ENCODE measurements around the gene HP. TPM values are rescaled to one million over a fixed set of nuclear protein-coding genes. Genes with fewer than 3 reads are reported as not detected.
A peak's percentile ranks its signal among the peaks of the same experiment; 100 is the strongest.

The HP gene
- total and polyA plus RNA-seq, 2 of the 13 experiments (the other 11 are each of a cell fraction or from before 2014, with no cell fraction given), result 387 to 524 TPM

DNA sequence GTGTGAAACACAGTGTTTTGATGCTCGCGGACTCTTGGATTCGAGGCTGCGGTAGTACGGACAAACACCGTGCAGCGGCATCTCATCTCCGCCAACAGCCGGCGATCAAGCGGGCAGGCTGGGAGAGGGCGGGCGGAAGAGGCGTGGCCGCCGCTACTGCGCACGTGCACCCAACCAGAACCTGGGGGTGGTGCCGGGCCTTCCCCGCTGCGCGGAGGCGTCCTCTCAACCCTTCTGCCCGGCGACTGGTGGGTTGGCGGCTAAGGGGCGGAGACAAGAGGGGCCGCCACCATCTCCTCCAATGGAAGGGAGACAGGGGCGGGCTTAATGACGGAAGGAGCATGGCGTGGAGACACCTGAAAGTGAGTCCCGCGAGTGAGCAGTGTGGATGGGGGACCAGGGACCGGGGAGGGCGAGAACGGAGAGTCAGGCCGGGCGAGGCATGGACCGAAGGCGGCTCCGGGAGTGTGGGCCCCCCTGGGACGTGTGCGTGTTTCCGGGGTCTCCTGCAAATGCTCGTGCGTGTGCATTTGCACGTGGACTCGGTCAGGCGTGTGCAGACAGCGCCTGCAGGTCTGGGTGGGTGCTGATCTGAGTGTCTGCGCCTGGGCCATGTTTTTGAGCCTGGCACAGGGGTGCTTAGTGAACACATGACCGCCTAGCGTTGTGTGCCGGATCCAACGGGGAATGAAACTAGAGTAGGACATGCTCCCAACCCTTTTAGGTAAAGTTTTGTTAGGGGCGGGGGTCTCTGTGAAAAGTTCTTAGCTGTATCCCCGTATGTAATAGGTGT lies 45.7 kb upstream of the HP start, which contains the start of gene DHODH:
Gene DHODH, plus strand, starts transcription at position 321 of the 793 bp plus-strand sequence. Its CDS starts 21 bp downstream, at position 342.
- ChIA-PET POLR2A (interaction anchor here (0.7 to 0.8 kb wide), 2 partner anchors 54 to 74 kb away, joined by 8 to 9 read pairs; partner anchors contain the start of gene HPR), CTCF (ENCODE audit: low intra/inter-chr PET ratio, low total read pairs) (no interaction called here)
- Histone ChIP-seq H4K20me1 (ENCODE audit: insufficient read depth, low read length) (no peaks in the 10 kb centered on the region), H2AFZ (ENCODE audit: low read length) (no peak within 1 kb of the TSS), H3K27ac (ENCODE audit: extremely low read length, insufficient read depth, low read length) (peak within 1 kb of the TSS; percentile 87), H3K9me3 (ENCODE audit: low read length) (no peaks in the 10 kb centered on the region), H3K79me2 (ENCODE audit: insufficient read depth, low read length) (peaks cover 4% of the 10 kb centered on the region), H3K36me3 (replicated peaks in 1 of 2; ENCODE audit: control insufficient read depth in 1 of 2, insufficient read depth in 2 of 2, low read length in 2 of 2) (peaks cover 2 to 4% of the 10 kb centered on the region in 2 experiments; a peak in 3 of 5 replicates), H3K27me3 (ENCODE audit: control insufficient read depth in 1 of 2, insufficient read depth in 2 of 2, low read length in 2 of 2) (no peaks in the 10 kb centered on the region; a peak in 1 of 5 replicates), H3K4me2 (ENCODE audit: low read depth, low read length) (peak within 1 kb of the TSS; percentile 97), H3K4me3 (replicated peaks in 1 of 3; ENCODE audit: insufficient read depth in 1 of 3, low read depth in 2 of 3, low read length in 3 of 3) (peak within 1 kb of the TSS; percentile 91 to 100 (median 97)), H3K9ac (ENCODE audit: insufficient read depth, low read depth, low read length) (peak within 1 kb of the TSS; percentile 96), H3K4me1 (ENCODE audit: insufficient read depth, low read length) (peaks cover 41% of the 10 kb centered on the region)
- intact Hi-C loops (cut with micrococcal nuclease; ENCODE audit: unreplicated experiment), result loop anchor here (1.0 to 2.0 kb wide), 4 partner anchors 58 to 113 kb away; partner anchors contain the start of genes DHX38, IST1 and TXNL4B
- in situ Hi-C loops (cut with HindIII; ENCODE audit: extremely low pct_ligation_motif_present, low pct_unique_long_range_greater_than_20kb), result no loop called here
- ATAC-seq, result peak; percentile 99
- peak; percentile 90 for FAIRE-seq
- 1% methylated on average over 36 of the region's 57 CpGs for WGBS (ENCODE audit: low lambda C conversion rate)
- TSS peak; percentile 86 for BruUV-seq (replicated peaks)
- peak; percentile 99 for DNase-seq (ENCODE audit: low spot score)
- TF ChIP-seq RXRB (CRISPR knock-in tag; IDR thresholded peaks at IDR 0.05; ENCODE audit: borderline replicate concordance) (peak; percentile 56; the same call in 1 of the 2 replicates), ZNF317 (CRISPR knock-in tag; IDR thresholded peaks at IDR 0.05) (no peak; the same call in 1 of the 2 replicates), IRF1 (CRISPR knock-in tag; IDR thresholded peaks at IDR 0.05; ENCODE audit: low read depth) (peak; percentile 72; the same call in 1 of the 2 replicates), SP4 (CRISPR knock-in tag; IDR thresholded peaks at IDR 0.05) (peak; percentile 99), BORCS8-MEF2B (CRISPR knock-in tag; IDR thresholded peaks at IDR 0.05) (peak; percentile 89; the same call in 1 of the 2 replicates), SP1 (IDR thresholded peaks at IDR 0.05) (peak; percentile 56; the same call in 1 of the 2 replicates), SP1 (CRISPR knock-in tag; IDR thresholded peaks at IDR 0.05) (peak; percentile 92), RNF2 (conservative IDR thresholded peaks at IDR 0.05; ENCODE audit: low read depth) (0 out of 2 replicates have a peak, but pooled peaks have one; percentile 32), ZNF646 (CRISPR knock-in tag; IDR thresholded peaks at IDR 0.05) (no peak), HOXD1 (CRISPR knock-in tag; IDR thresholded peaks at IDR 0.05) (no peak), TP53 (CRISPR knock-in tag; conservative IDR thresholded peaks at IDR 0.05) (no peak), KLF12 (CRISPR knock-in tag; IDR thresholded peaks at IDR 0.05; ENCODE audit: borderline replicate concordance) (no peak; the same call in 1 of the 2 replicates), ZMYM2 (CRISPR knock-in tag; IDR thresholded peaks at IDR 0.05) (no peak; the same call in 1 of the 2 replicates)
- TF ChIP-seq, protein P1, sequence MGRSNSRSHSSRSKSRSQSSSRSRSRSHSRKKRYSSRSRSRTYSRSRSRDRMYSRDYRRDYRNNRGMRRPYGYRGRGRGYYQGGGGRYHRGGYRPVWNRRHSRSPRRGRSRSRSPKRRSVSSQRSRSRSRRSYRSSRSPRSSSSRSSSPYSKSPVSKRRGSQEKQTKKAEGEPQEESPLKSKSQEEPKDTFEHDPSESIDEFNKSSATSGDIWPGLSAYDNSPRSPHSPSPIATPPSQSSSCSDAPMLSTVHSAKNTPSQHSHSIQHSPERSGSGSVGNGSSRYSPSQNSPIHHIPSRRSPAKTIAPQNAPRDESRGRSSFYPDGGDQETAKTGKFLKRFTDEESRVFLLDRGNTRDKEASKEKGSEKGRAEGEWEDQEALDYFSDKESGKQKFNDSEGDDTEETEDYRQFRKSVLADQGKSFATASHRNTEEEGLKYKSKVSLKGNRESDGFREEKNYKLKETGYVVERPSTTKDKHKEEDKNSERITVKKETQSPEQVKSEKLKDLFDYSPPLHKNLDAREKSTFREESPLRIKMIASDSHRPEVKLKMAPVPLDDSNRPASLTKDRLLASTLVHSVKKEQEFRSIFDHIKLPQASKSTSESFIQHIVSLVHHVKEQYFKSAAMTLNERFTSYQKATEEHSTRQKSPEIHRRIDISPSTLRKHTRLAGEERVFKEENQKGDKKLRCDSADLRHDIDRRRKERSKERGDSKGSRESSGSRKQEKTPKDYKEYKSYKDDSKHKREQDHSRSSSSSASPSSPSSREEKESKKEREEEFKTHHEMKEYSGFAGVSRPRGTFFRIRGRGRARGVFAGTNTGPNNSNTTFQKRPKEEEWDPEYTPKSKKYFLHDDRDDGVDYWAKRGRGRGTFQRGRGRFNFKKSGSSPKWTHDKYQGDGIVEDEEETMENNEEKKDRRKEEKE (IDR thresholded peaks at IDR 0.05), result no peak

Measured in HepG2 (cell line).